HEK293 (cell line): ENCODE data around the gene S100A1.

Experiments
- CTCF ChIA-PET: fragments of 350-600 bp; formaldehyde crosslinking; extraction: SDS; loops from one replicate; lab custom pipeline; 2021; ENCODE audit warnings: antibody characterized with exemption; lab: Yijun Ruan, JAX
- POLR2A ChIA-PET: fragments of 300-600 bp; formaldehyde crosslinking; extraction: SDS; loops from one replicate; lab custom pipeline; 2020; ENCODE audit warnings: antibody characterized with exemption, inconsistent platforms; lab: Yijun Ruan, JAX
- H3K27ac ChIP-seq: fragments of 200-500 bp; sonication (Bioruptor generic); 2 replicates; pipeline ENCODE4 v1.5.1; 2014; ENCODE audit warnings: low read depth, low read length, control low read depth, inconsistent platforms; ENCODE audit errors: extremely low read depth
- H3K36me3 ChIP-seq, 2 experiments: fragments of 200-500 bp in 1 of 2; sonication (Bioruptor generic) in 1 of 2; 1 replicate in 1 of 2; 2 replicates in 1 of 2; pipeline ENCODE4 v1.5.1; 2014 to 2017; ENCODE audit warnings: inconsistent platforms in 2 of 2, low read length in 2 of 2; ENCODE audit not compliant: control insufficient read depth in 2 of 2, insufficient read depth in 1 of 2
- H3K4me1 ChIP-seq: fragments of 200-500 bp; sonication (Bioruptor generic); 2 replicates; pipeline ENCODE4 v1.5.1; 2014; ENCODE audit warnings: mild to moderate bottlenecking, low read length, inconsistent platforms; ENCODE audit not compliant: control insufficient read depth, insufficient read depth
- H3K4me3 ChIP-seq: 2 replicates; pipeline ENCODE4 v1.5.1; 2011; ENCODE audit warnings: low read depth, mild to moderate bottlenecking, control low read depth, low read length, moderate library complexity
- H3K9me3 ChIP-seq: fragments of 200-500 bp; sonication (Bioruptor generic); 2 replicates; pipeline ENCODE4 v1.5.1; 2014; ENCODE audit warnings: low read depth, low read length, inconsistent platforms; ENCODE audit not compliant: control insufficient read depth, insufficient read depth
- EGR2 ChIP-seq: fragments of 450-650 bp; formaldehyde crosslinking; IDR thresholded peaks from 2 replicates; pipeline ENCODE4 v1.5.1; 2016; ENCODE audit warnings: low read depth, missing biosample characterization, missing genetic modification characterization
- GFI1B ChIP-seq: fragments of 450-650 bp; formaldehyde crosslinking; IDR thresholded peaks from 2 replicates; pipeline ENCODE4 v1.5.1; 2016; ENCODE audit warnings: missing biosample characterization, missing genetic modification characterization
- IKZF3 ChIP-seq: fragments of 450-650 bp; IDR thresholded peaks from 2 replicates; pipeline ENCODE4 v1.5.0; 2018; ENCODE audit warnings: missing biosample characterization, mild to moderate bottlenecking, missing genetic modification characterization, moderate library complexity
- SALL2 ChIP-seq: fragments of 450-650 bp; formaldehyde crosslinking; IDR thresholded peaks from 2 replicates; pipeline ENCODE4 v1.5.0; 2017; ENCODE audit warnings: missing biosample characterization, mild to moderate bottlenecking, missing genetic modification characterization, borderline replicate concordance
- SCRT2 ChIP-seq: fragments of 450-650 bp; formaldehyde crosslinking; IDR thresholded peaks from 2 replicates; pipeline ENCODE4 v1.5.1; 2016; ENCODE audit warnings: missing biosample characterization, missing genetic modification characterization
- ZBTB17 ChIP-seq: fragments of 450-650 bp; formaldehyde crosslinking; IDR thresholded peaks from 2 replicates; pipeline ENCODE4 v1.5.1; 2016; ENCODE audit warnings: missing biosample characterization, missing genetic modification characterization
- ZFP37 ChIP-seq: fragments of 450-650 bp; formaldehyde crosslinking; IDR thresholded peaks from 2 replicates; pipeline ENCODE4 v1.5.1; 2016; ENCODE audit warnings: missing biosample characterization, missing genetic modification characterization
- ZNF146 ChIP-seq: fragments of 450-650 bp; formaldehyde crosslinking; IDR thresholded peaks from 2 replicates; pipeline ENCODE4 v1.5.1; 2016; ENCODE audit warnings: missing biosample characterization, missing genetic modification characterization
- ZNF239 ChIP-seq: fragments of 450-650 bp; formaldehyde crosslinking; IDR thresholded peaks from 2 replicates; pipeline ENCODE4 v1.5.1; 2016; ENCODE audit warnings: missing biosample characterization, missing genetic modification characterization
- ZNF24 ChIP-seq: fragments of 450-650 bp; formaldehyde crosslinking; IDR thresholded peaks from 2 replicates; pipeline ENCODE4 v1.5.1; 2016; ENCODE audit warnings: missing biosample characterization, missing genetic modification characterization
- ZNF292 ChIP-seq: fragments of 450-650 bp; formaldehyde crosslinking; IDR thresholded peaks from 2 replicates; pipeline ENCODE4 v1.5.1; 2016; ENCODE audit warnings: low read depth, missing biosample characterization, missing genetic modification characterization, borderline replicate concordance
- ZNF311 ChIP-seq: fragments of 450-650 bp; formaldehyde crosslinking; IDR thresholded peaks from 2 replicates; pipeline ENCODE4 v1.5.1; 2017; ENCODE audit warnings: missing biosample characterization, missing genetic modification characterization, borderline replicate concordance
- ZNF335 ChIP-seq: fragments of 450-650 bp; formaldehyde crosslinking; conservative IDR thresholded peaks from 2 replicates; pipeline ENCODE4 v1.5.1; 2016; ENCODE audit warnings: missing biosample characterization, missing genetic modification characterization
- ZNF366 ChIP-seq: fragments of 450-650 bp; formaldehyde crosslinking; conservative IDR thresholded peaks from 2 replicates; pipeline ENCODE4 v1.5.1; 2016; ENCODE audit warnings: missing biosample characterization, missing genetic modification characterization
- ZNF48 ChIP-seq: fragments of 450-650 bp; formaldehyde crosslinking; IDR thresholded peaks from 2 replicates; pipeline ENCODE4 v1.5.1; 2016; ENCODE audit warnings: missing biosample characterization, missing genetic modification characterization
- ZNF514 ChIP-seq: fragments of 450-650 bp; formaldehyde crosslinking; IDR thresholded peaks from 2 replicates; pipeline ENCODE4 v1.5.1; 2016; ENCODE audit warnings: missing biosample characterization, missing genetic modification characterization
- ZNF830 ChIP-seq: fragments of 450-650 bp; IDR thresholded peaks from 2 replicates; pipeline ENCODE4 v1.5.0; 2018; ENCODE audit warnings: missing biosample characterization, missing genetic modification characterization, low read depth, mild to moderate bottlenecking, moderate library complexity
- ZSCAN30 ChIP-seq: fragments of 450-650 bp; IDR thresholded peaks from 2 replicates; pipeline ENCODE4 v1.5.1; 2018; ENCODE audit warnings: missing biosample characterization, mild to moderate bottlenecking, missing genetic modification characterization, moderate library complexity
- TF ChIP-seq, protein P1 (sequence below): fragments of 450-650 bp; formaldehyde crosslinking; IDR thresholded peaks from 2 replicates; pipeline ENCODE4 v1.5.1; 2016; ENCODE audit warnings: missing biosample characterization, missing genetic modification characterization
- TF ChIP-seq, protein P2 (sequence below): fragments of 450-650 bp; formaldehyde crosslinking; IDR thresholded peaks from 2 replicates; pipeline ENCODE4 v1.5.1; 2017; ENCODE audit warnings: missing biosample characterization, missing genetic modification characterization
- TF ChIP-seq, protein P3 (sequence below): fragments of 450-650 bp; formaldehyde crosslinking; IDR thresholded peaks from 2 replicates; pipeline ENCODE4 v1.5.1; 2016; ENCODE audit warnings: missing biosample characterization, missing genetic modification characterization
- TF ChIP-seq, protein P4 (sequence below): fragments of 450-650 bp; formaldehyde crosslinking; IDR thresholded peaks from 2 replicates; pipeline ENCODE4 v1.5.1; 2016; ENCODE audit warnings: missing biosample characterization, missing genetic modification characterization
- TF ChIP-seq, protein P5 (sequence below): IDR thresholded peaks from 2 replicates; pipeline ENCODE4 v1.6.1; 2011; ENCODE audit warnings: mild to moderate bottlenecking, low read depth, low read length, borderline replicate concordance
- TF ChIP-seq, protein P6 (sequence below): fragments of 450-650 bp; formaldehyde crosslinking; IDR thresholded peaks from 2 replicates; pipeline ENCODE4 v1.5.1; 2016; ENCODE audit warnings: missing biosample characterization, missing genetic modification characterization

Gene S100A1

DNA sequence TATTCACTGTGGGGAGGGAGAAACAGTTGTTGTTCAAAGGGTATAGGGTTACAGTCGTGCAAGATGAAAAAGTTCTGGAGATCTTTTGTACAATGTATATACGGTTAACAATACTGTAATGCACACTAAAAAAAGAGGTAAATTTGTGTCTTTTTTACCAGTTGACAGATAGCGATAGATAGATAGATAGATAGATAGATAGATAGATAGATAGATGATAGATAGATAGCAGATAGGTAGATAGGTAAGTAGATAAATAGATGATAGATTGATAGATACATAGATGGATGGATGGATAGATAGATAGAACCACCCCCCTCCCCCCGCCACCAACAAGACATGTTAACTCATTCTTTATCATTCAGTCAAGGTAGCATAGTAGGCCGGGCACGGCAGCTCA, 25.5 kb upstream of the S100A1 start:
- H3K4me1 ChIP-seq: no peaks in the 10 kb centered on the region
- CTCF ChIA-PET: interaction anchor here (0.6 kb wide), 1 partner anchor 10 kb away, joined by 3 read pairs; no protein-coding TSS in a partner anchor

DNA sequence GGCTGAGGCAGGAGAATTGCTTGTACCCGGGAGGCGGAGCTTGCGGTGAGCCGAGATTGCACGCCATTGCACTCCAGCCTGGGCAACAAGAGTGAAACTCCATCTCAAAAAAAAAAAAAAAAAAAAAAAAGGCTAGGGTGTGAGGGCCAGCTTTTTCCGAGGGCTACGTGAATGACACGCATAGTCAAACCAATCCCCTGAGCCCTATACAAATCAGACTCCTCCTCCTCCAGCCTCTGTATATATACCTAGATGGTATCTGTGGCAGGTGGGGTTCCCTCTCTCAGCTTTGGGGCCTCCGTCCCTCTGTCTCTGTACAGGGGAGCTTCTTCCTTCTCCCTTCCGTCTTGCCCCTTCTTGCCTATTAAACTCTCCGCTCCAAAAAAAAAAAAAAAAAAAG, 22.0 kb upstream of the S100A1 start:
- POLR2A ChIA-PET: interaction anchor here (0.8 kb wide), 1 partner anchor 27 kb away, joined by 4 read pairs; the partner anchor contains the start of gene CHTOP
- TF ChIP-seq, protein P1, sequence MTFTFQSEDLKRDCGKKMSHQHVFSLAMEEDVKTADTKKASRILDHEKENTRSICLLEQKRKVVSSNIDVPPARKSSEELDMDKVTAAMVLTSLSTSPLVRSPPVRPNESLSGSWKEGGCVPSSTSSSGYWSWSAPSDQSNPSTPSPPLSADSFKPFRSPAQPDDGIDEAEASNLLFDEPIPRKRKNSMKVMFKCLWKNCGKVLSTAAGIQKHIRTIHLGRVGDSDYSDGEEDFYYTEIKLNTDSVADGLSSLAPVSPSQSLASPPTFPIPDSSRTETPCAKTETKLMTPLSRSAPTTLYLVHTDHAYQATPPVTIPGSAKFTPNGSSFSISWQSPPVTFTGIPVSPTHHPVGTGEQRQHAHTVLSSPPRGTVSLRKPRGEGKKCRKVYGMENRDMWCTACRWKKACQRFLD (tag by site-specific recombination): no peak
- TF ChIP-seq, protein P2, sequence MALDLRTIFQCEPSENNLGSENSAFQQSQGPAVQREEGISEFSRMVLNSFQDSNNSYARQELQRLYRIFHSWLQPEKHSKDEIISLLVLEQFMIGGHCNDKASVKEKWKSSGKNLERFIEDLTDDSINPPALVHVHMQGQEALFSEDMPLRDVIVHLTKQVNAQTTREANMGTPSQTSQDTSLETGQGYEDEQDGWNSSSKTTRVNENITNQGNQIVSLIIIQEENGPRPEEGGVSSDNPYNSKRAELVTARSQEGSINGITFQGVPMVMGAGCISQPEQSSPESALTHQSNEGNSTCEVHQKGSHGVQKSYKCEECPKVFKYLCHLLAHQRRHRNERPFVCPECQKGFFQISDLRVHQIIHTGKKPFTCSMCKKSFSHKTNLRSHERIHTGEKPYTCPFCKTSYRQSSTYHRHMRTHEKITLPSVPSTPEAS (tag by site-specific recombination): no peak
- TF ChIP-seq EGR2 (tag by site-specific recombination): no peak
- no peak for TF ChIP-seq ZNF311 (tag by site-specific recombination)
- no peak for TF ChIP-seq ZNF146 (tag by site-specific recombination)
- no peak for TF ChIP-seq ZNF292 (tag by site-specific recombination)
- TF ChIP-seq, protein P3, sequence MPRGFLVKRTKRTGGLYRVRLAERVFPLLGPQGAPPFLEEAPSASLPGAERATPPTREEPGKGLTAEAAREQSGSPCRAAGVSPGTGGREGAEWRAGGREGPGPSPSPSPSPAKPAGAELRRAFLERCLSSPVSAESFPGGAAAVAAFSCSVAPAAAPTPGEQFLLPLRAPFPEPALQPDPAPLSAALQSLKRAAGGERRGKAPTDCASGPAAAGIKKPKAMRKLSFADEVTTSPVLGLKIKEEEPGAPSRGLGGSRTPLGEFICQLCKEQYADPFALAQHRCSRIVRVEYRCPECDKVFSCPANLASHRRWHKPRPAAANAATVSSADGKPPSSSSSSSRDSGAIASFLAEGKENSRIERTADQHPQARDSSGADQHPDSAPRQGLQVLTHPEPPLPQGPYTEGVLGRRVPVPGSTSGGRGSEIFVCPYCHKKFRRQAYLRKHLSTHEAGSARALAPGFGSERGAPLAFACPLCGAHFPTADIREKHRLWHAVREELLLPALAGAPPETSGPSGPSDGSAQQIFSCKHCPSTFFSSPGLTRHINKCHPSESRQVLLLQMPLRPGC (tag by site-specific recombination): no peak
- TF ChIP-seq ZNF239 (tag by site-specific recombination): no peak
- TF ChIP-seq, protein P4, sequence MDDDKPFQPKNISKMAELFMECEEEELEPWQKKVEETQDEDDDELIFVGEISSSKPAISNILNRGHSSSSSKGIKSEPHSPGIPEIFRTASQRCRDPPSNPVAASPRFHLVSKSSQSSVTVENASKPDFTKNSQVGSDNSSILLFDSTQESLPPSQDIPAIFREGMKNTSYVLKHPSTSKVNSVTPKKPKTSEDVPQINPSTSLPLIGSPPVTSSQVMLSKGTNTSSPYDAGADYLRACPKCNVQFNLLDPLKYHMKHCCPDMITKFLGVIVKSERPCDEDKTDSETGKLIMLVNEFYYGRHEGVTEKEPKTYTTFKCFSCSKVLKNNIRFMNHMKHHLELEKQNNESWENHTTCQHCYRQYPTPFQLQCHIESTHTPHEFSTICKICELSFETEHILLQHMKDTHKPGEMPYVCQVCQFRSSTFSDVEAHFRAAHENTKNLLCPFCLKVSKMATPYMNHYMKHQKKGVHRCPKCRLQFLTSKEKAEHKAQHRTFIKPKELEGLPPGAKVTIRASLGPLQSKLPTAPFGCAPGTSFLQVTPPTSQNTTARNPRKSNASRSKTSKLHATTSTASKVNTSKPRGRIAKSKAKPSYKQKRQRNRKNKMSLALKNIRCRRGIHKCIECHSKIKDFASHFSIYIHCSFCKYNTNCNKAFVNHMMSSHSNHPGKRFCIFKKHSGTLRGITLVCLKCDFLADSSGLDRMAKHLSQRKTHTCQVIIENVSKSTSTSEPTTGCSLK (tag by site-specific recombination): no peak
- TF ChIP-seq ZNF830 (tag by site-specific recombination): no peak
- TF ChIP-seq ZFP37 (tag by site-specific recombination): no peak
- TF ChIP-seq SCRT2 (tag by site-specific recombination): no peak
- no peak for TF ChIP-seq ZNF24
- Histone ChIP-seq H3K4me3 (no peak overlapping the region), H3K27ac (no peak overlapping the region), H3K36me3 (no peaks in the 10 kb centered on the region), H3K4me1 (no peaks in the 10 kb centered on the region), H3K9me3 (no peaks in the 10 kb centered on the region)
- CTCF ChIA-PET: interaction anchor here (0.7 to 2.8 kb wide), 2 partner anchors 21 to 77 kb away, joined by 6 to 16 read pairs; partner anchors contain the start of genes S100A1 and S100A13

More for the DNA sequence above, 25.5 kb upstream of the S100A1 start:
- TF ChIP-seq ZNF335 (tag by site-specific recombination): no peak
- peak; percentile 29; the same call in 1 of the 2 replicates for TF ChIP-seq ZBTB17 (tag by site-specific recombination)
- TF ChIP-seq ZNF514: no peak
- TF ChIP-seq, protein P5, sequence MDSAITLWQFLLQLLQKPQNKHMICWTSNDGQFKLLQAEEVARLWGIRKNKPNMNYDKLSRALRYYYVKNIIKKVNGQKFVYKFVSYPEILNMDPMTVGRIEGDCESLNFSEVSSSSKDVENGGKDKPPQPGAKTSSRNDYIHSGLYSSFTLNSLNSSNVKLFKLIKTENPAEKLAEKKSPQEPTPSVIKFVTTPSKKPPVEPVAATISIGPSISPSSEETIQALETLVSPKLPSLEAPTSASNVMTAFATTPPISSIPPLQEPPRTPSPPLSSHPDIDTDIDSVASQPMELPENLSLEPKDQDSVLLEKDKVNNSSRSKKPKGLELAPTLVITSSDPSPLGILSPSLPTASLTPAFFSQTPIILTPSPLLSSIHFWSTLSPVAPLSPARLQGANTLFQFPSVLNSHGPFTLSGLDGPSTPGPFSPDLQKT: no peak
- TF ChIP-seq, protein P6, sequence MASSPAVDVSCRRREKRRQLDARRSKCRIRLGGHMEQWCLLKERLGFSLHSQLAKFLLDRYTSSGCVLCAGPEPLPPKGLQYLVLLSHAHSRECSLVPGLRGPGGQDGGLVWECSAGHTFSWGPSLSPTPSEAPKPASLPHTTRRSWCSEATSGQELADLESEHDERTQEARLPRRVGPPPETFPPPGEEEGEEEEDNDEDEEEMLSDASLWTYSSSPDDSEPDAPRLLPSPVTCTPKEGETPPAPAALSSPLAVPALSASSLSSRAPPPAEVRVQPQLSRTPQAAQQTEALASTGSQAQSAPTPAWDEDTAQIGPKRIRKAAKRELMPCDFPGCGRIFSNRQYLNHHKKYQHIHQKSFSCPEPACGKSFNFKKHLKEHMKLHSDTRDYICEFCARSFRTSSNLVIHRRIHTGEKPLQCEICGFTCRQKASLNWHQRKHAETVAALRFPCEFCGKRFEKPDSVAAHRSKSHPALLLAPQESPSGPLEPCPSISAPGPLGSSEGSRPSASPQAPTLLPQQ: no peak
- no peak for TF ChIP-seq ZSCAN30
- no peak for TF ChIP-seq ZNF48 (tag by site-specific recombination)
- no peak for TF ChIP-seq GFI1B
- no peak for TF ChIP-seq IKZF3
- TF ChIP-seq SALL2: no peak
- TF ChIP-seq ZNF366 (tag by site-specific recombination): peak; percentile 39
- TF ChIP-seq, protein P4 (tag by site-specific recombination): no peak
- POLR2A ChIA-PET: interaction anchor here (2.0 kb wide), 1 partner anchor 31 kb away, joined by 11 read pairs; the partner anchor contains the start of gene CHTOP
- no peaks in the 10 kb centered on the region for H3K36me3 ChIP-seq
- no peaks in the 10 kb centered on the region for H3K9me3 ChIP-seq
- H3K27ac ChIP-seq: no peak overlapping the region
- no peak overlapping the region for H3K4me3 ChIP-seq
